Endothelial cell of umbilical vein (primary cell): ENCODE data around the gene PRKAA1. TPM values are rescaled to one million over a fixed set of nuclear protein-coding genes. Genes with fewer than 3 reads are reported as not detected.
A peak's percentile ranks its signal among the peaks of the same experiment; 100 is the strongest.
"Not testable (repeated sequence)": the region's sequence is repeated elsewhere in the genome, so short reads cannot be mapped to it uniquely, and the experiment has no call there.

Experiments used
- BruUV-seq: library from RNA; stranded (reverse); fragments of 400-500 nt; replicated peaks from 2 replicates; lab custom pipeline; 2021; lab: Mats Ljungman, UMichigan
- CTCF ChIA-PET: fragments of 300-600, 350-600 bp; sonication (Branson Sonifier 250); formaldehyde crosslinking; loops from one replicate; lab custom pipeline; 2021; ENCODE audit warnings: antibody characterized with exemption, inconsistent platforms; lab: Charles Lee
- POLR2A ChIA-PET: fragments of 300-600, 350-600 bp; sonication (Branson Sonifier 250); formaldehyde crosslinking; loops from one replicate; lab custom pipeline; 2021; ENCODE audit warnings: antibody characterized with exemption, inconsistent platforms; lab: Charles Lee
- DNase-seq: peaks from one replicate; pipeline ENCODE4 v3.0.0-alpha.2; 2011; ENCODE audit warnings: low read depth, low spot score
- FAIRE-seq: peaks from 2 replicates; lab custom pipeline; 2011; peaks lifted over from hg19 to GRCh38; lab: Jason Lieb, UNC
- H2AFZ ChIP-seq: 2 replicates; pipeline ENCODE4 v1.6.0; 2012; ENCODE audit warnings: low read depth, low read length, control low read depth, inconsistent platforms
- H3K27ac ChIP-seq: 2 replicates; pipeline ENCODE4 v1.5.1; 2011; ENCODE audit warnings: low read depth, mild to moderate bottlenecking, control low read depth, low read length, moderate library complexity; ENCODE audit not compliant: insufficient read depth
- H3K27me3 ChIP-seq, 2 experiments: 2 replicates each; pipeline versions ENCODE4 v1.6.0 to v1.6.1; 2011; ENCODE audit warnings: low read length in 2 of 2, mixed read lengths in 1 of 2; ENCODE audit not compliant: control insufficient read depth in 2 of 2, insufficient read depth in 2 of 2
- H3K36me3 ChIP-seq, 2 experiments: 2 replicates in 1 of 2; 3 replicates in 1 of 2; pipeline ENCODE4 v1.5.1; 2011; ENCODE audit warnings: low read length in 2 of 2, mild to moderate bottlenecking in 1 of 2, moderate library complexity in 1 of 2; ENCODE audit not compliant: control insufficient read depth in 2 of 2, insufficient read depth in 2 of 2; ENCODE audit errors: extremely low read depth in 1 of 2
- H3K4me1 ChIP-seq: 3 replicates; pipeline ENCODE4 v1.5.1; 2011; ENCODE audit warnings: mild to moderate bottlenecking, low read length; ENCODE audit not compliant: control insufficient read depth, insufficient read depth; ENCODE audit errors: extremely low read depth
- H3K4me2 ChIP-seq: 2 replicates; pipeline ENCODE4 v1.6.1; 2011; ENCODE audit warnings: low read length, control low read depth, mixed read lengths; ENCODE audit not compliant: insufficient read depth
- H3K4me3 ChIP-seq, 3 experiments: fragments of 200-600 bp in 1 of 3; sonication (generic), shearing (Covaris generic) in 1 of 3; replicated peaks in 1 of 3; 2 replicates each; pipeline ENCODE4 v1.5.1; 2011 to 2016; ENCODE audit warnings: control low read depth in 3 of 3, low read length in 3 of 3, mild to moderate bottlenecking in 2 of 3, inconsistent platforms in 1 of 3, low read depth in 1 of 3, moderate library complexity in 1 of 3; ENCODE audit not compliant: insufficient read depth in 1 of 3
- H3K79me2 ChIP-seq: 2 replicates; pipeline ENCODE4 v1.6.0; 2012; ENCODE audit warnings: low read length, inconsistent platforms; ENCODE audit not compliant: control insufficient read depth, insufficient read depth
- H3K9ac ChIP-seq: replicated peaks from 2 replicates; pipeline ENCODE3; 2011; ENCODE audit warnings: low read length, control low read depth; ENCODE audit not compliant: insufficient read depth; ENCODE audit errors: extremely low read depth
- H3K9me1 ChIP-seq: replicated peaks from 3 replicates; pipeline ENCODE4 v1.6.0; 2011; ENCODE audit warnings: mild to moderate bottlenecking, low read length; ENCODE audit not compliant: control insufficient read depth, insufficient read depth; ENCODE audit errors: extremely low read depth
- H3K9me3 ChIP-seq: replicated peaks from 2 replicates; pipeline ENCODE4 v1.5.1; 2012; ENCODE audit warnings: low read length, inconsistent platforms; ENCODE audit not compliant: control insufficient read depth, insufficient read depth
- H4K20me1 ChIP-seq: replicated peaks from 2 replicates; pipeline ENCODE3; 2011; ENCODE audit warnings: mild to moderate bottlenecking, low read length; ENCODE audit not compliant: control insufficient read depth, insufficient read depth; ENCODE audit errors: extremely low read depth
- CTCF ChIP-seq, 2 donors: IDR thresholded peaks; 1 replicate in 1 of 2; 2 replicates in 1 of 2; pipeline ENCODE4 v1.5.1; 2011; ENCODE audit warnings: low read length in 2 of 2, mild to moderate bottlenecking in 2 of 2, moderate library complexity in 2 of 2, control low read depth in 1 of 2, inconsistent platforms in 1 of 2, low read depth in 1 of 2; ENCODE audit not compliant: insufficient read depth in 1 of 2; ENCODE audit errors: extremely low read depth in 1 of 2
- EZH2 ChIP-seq: IDR thresholded peaks from 2 replicates; pipeline ENCODE4 v1.6.1; 2012; ENCODE audit warnings: borderline replicate concordance, low read depth, mild to moderate bottlenecking, moderate library complexity, low read length, inconsistent platforms; ENCODE audit not compliant: severe bottlenecking
- FOS ChIP-seq: IDR thresholded peaks from 2 replicates; pipeline ENCODE4 v1.6.1; 2011; ENCODE audit warnings: mild to moderate bottlenecking, low read length, moderate library complexity, borderline replicate concordance; ENCODE audit not compliant: insufficient read depth
- GATA2 ChIP-seq: IDR thresholded peaks from 2 replicates; pipeline ENCODE4 v1.7.0; 2011; ENCODE audit warnings: low read depth, mild to moderate bottlenecking, moderate library complexity, mixed read lengths, low read length; ENCODE audit not compliant: insufficient read length, insufficient read depth
- JUN ChIP-seq: IDR thresholded peaks from 2 replicates; pipeline ENCODE4 v1.6.1; 2011; ENCODE audit warnings: borderline replicate concordance, low read depth; ENCODE audit not compliant: insufficient read length, insufficient read depth
- MAX ChIP-seq: IDR thresholded peaks from 2 replicates; pipeline ENCODE4 v1.6.1; 2011; ENCODE audit not compliant: insufficient read depth, insufficient read length
- MYC ChIP-seq: IDR thresholded peaks from one replicate; pipeline ENCODE4 v1.6.1; 2011; ENCODE audit warnings: mild to moderate bottlenecking, low read depth, low read length
- POLR2A ChIP-seq: IDR thresholded peaks from 2 replicates; pipeline ENCODE4 v1.6.1; 2012; ENCODE audit warnings: low read depth, mild to moderate bottlenecking, control low read depth, low read length
- POLR2AphosphoS5 ChIP-seq: IDR thresholded peaks from 2 replicates; pipeline ENCODE4 v1.6.1; 2012; ENCODE audit warnings: low read depth, mild to moderate bottlenecking, control low read depth, low read length, moderate library complexity; ENCODE audit not compliant: insufficient read depth
- dilution Hi-C: fragments of 300-500 bp; cut with MboI; formaldehyde crosslinking; loops from one replicate; pipeline ENCODE4 v1.15.0; 2019; ENCODE audit warnings: low sequenced_read_pairs; ENCODE audit not compliant: extremely low pct_ligation_motif_present
- intact Hi-C: fragments of 100-400 bp; cut with micrococcal nuclease; formaldehyde crosslinking; loops from one replicate; pipeline ENCODE4 v1.10.0; 2022
- polyA plus RNA-seq, 4 experiments: library from polyadenylated mRNA; depleted of rRNA in 3 of 4; stranded (reverse) in 3 of 4; unstranded in 1 of 4; fragments of >200 nt; gene quantifications; 2 replicates each; pipeline versions ENCODE4 v1.2.1 to v1.2.3, GENCODE V29; 2011 to 2012; ENCODE audit warnings: missing spikeins in 1 of 4
- total RNA-seq: library from RNA; stranded (reverse); gene quantifications from 2 replicates; pipeline ENCODE4 v1.2.3, GENCODE V29; 2021

The PRKAA1 gene
- total and polyA plus RNA-seq, 2 donors (not counting 3 experiments of a cell fraction or from before 2014, with no cell fraction given): 37.0 to 83.5 TPM

- intact Hi-C loops: no loop called here
- Histone ChIP-seq H3K4me2 (peak overlapping the region; percentile 69), H3K9me1 (no peaks in the 10 kb centered on the region), H3K9ac (no peak overlapping the region), H3K4me1 (peaks cover 36% of the 10 kb centered on the region), H2AFZ (no peak overlapping the region), H3K79me2 (peaks cover 7% of the 10 kb centered on the region), H3K27me3 (no peaks in the 10 kb centered on the region), H3K9me3 (no peaks in the 10 kb centered on the region), H3K27ac (peak overlapping the region; percentile 84), H3K36me3 (no peaks in the 10 kb centered on the region), H3K4me3 (no peak overlapping the region), H4K20me1 (no peaks in the 10 kb centered on the region)
- BruUV-seq: no TSS peak
- no peak for FAIRE-seq
- dilution Hi-C loops: no loop called here
- ChIA-PET CTCF (interaction anchor here (1.0 to 4.5 kb wide), 9 partner anchors 10 to 1019 kb away, joined by 4 to 72 read pairs (median 12); partner anchors contain the start of gene PTGER4), POLR2A (interaction anchor here (1.0 kb wide), 1 partner anchor 56 kb away, joined by 3 read pairs; no protein-coding TSS in a partner anchor)
- TF ChIP-seq FOS: no peak
- no peak for TF ChIP-seq MYC
- no peak for TF ChIP-seq GATA2
- TF ChIP-seq EZH2: no peak
- TF ChIP-seq CTCF (IDR thresholded peaks at IDR 0.05; ENCODE audit: extremely low read depth in 1 of 2, insufficient read depth in 1 of 2, low read depth in 1 of 2, low read length in 2 of 2): no peak
- TF ChIP-seq JUN: no peak
- no peak for TF ChIP-seq MAX
- no peak for TF ChIP-seq POLR2AphosphoS5
- no peak for TF ChIP-seq POLR2A
- DNase-seq: no peak
Observed at GRCh38 chr5:40733434-40733833, 64.7 kb downstream of the PRKAA1 start.

- DNase-seq, CTCF ChIA-PET, POLR2A ChIA-PET, H3K27ac ChIP-seq, intact Hi-C loops, FAIRE-seq, H3K9me1 ChIP-seq, H3K9me3 ChIP-seq, H3K4me1 ChIP-seq, H3K36me3 ChIP-seq, H3K79me2 ChIP-seq, dilution Hi-C loops, BruUV-seq, H3K9ac ChIP-seq, H3K4me2 ChIP-seq, H3K27me3 ChIP-seq, H4K20me1 ChIP-seq, H2AFZ ChIP-seq, H3K4me3 ChIP-seq: not testable (repeated sequence)
Observed at GRCh38 chr5:40722497-40722911, 75.7 kb downstream of the PRKAA1 start.
